ENCODE results near the gene CDK5RAP2.

GRCh38 chr9:120383611-120383998, 196.4 kb downstream of the CDK5RAP2 start:
- TF ChIP-seq EP300 (IDR thresholded peaks at IDR 0.05; ENCODE audit: borderline replicate concordance) (no peak), REST (IDR thresholded peaks at IDR 0.05; ENCODE audit: low read depth) (no peak), USF1 (IDR thresholded peaks at IDR 0.05) (no peak), MAX (IDR thresholded peaks at IDR 0.05) (no peak), CEBPB (IDR thresholded peaks at IDR 0.05) (no peak), RAD21 (IDR thresholded peaks at IDR 0.05; ENCODE audit: low read depth) (no peak), EGR1 (IDR thresholded peaks at IDR 0.05) (no peak), TEAD4 (IDR thresholded peaks at IDR 0.05) (no peak), YY1 (IDR thresholded peaks at IDR 0.05; ENCODE audit: low read depth) (no peak), TCF12 (IDR thresholded peaks at IDR 0.05; ENCODE audit: low read depth) (no peak)
